ENCODE measurements around the gene SLK.

The SLK gene

GRCh38 chr10:104056619-104057273, 89.8 kb downstream of the SLK start:
- no peak for TF ChIP-seq CTCF (IDR thresholded peaks at IDR 0.05)
- H3K27me3 ChIP-seq: no peaks in the 10 kb centered on the region
- no peak overlapping the region for H3K27ac ChIP-seq
- no peaks in the 10 kb centered on the region for H3K4me1 ChIP-seq
- no peak for DNase-seq
- no peaks in the 10 kb centered on the region for H3K9me3 ChIP-seq
- H3K4me3 ChIP-seq: no peak overlapping the region
- intact Hi-C loops (cut with DNase I; ENCODE audit: low total_unique reads): no loop called here
- H3K36me3 ChIP-seq: no peaks in the 10 kb centered on the region

GRCh38 chr10:104057717-104058116, 90.8 kb downstream of the SLK start:
- no peak overlapping the region for H3K4me3 ChIP-seq
- TF ChIP-seq CTCF (IDR thresholded peaks at IDR 0.05): no peak
- no peak for DNase-seq
- no peaks in the 10 kb centered on the region for H3K4me1 ChIP-seq
- H3K27ac ChIP-seq: no peak overlapping the region
- no peaks in the 10 kb centered on the region for H3K36me3 ChIP-seq
- H3K27me3 ChIP-seq: no peaks in the 10 kb centered on the region
- no peaks in the 10 kb centered on the region for H3K9me3 ChIP-seq
- intact Hi-C loops (cut with DNase I; ENCODE audit: low total_unique reads): no loop called here

GRCh38 chr10:104059364-104059763, 92.4 kb downstream of the SLK start:
- H3K27me3 ChIP-seq: no peaks in the 10 kb centered on the region

GRCh38 chr10:104061196-104061595, 94.3 kb downstream of the SLK start:
- TF ChIP-seq CTCF (IDR thresholded peaks at IDR 0.05): no peak
- intact Hi-C loops (cut with DNase I; ENCODE audit: low total_unique reads): no loop called here
- no peak for DNase-seq

More at GRCh38 chr10:104059364-104059763, 92.4 kb downstream of the SLK start:
- Histone ChIP-seq H3K4me3 (no peak overlapping the region), H3K36me3 (no peaks in the 10 kb centered on the region), H3K9me3 (no peaks in the 10 kb centered on the region), H3K4me1 (no peaks in the 10 kb centered on the region), H3K27ac (no peak overlapping the region)
- TF ChIP-seq CTCF (IDR thresholded peaks at IDR 0.05): no peak
- intact Hi-C loops (cut with DNase I; ENCODE audit: low total_unique reads): no loop called here
- no peak for DNase-seq

GRCh38 chr10:104065748-104066147, 98.8 kb downstream of the SLK start:
- DNase-seq: no peak
- Histone ChIP-seq H3K27me3 (peaks cover 0 to 4% of the 10 kb centered on the region in 2 donors), H3K27ac (no peak overlapping the region), H3K4me1 (no peaks in the 10 kb centered on the region), H3K4me3 (no peak overlapping the region), H3K9me3 (no peaks in the 10 kb centered on the region), H3K36me3 (no peaks in the 10 kb centered on the region)
- intact Hi-C loops (cut with DNase I; ENCODE audit: low total_unique reads): no loop called here
- no peak for TF ChIP-seq CTCF (IDR thresholded peaks at IDR 0.05)

More at GRCh38 chr10:104061196-104061595, 94.3 kb downstream of the SLK start:
- Histone ChIP-seq H3K27me3 (peaks cover 0 to 4% of the 10 kb centered on the region in 2 donors), H3K4me1 (no peaks in the 10 kb centered on the region), H3K27ac (no peak overlapping the region), H3K4me3 (no peak overlapping the region), H3K9me3 (no peaks in the 10 kb centered on the region), H3K36me3 (no peaks in the 10 kb centered on the region)

GRCh38 chr10:104066945-104067344, 100.0 kb downstream of the SLK start:
- intact Hi-C loops (cut with DNase I; ENCODE audit: low total_unique reads): no loop called here
- Histone ChIP-seq H3K36me3 (no peaks in the 10 kb centered on the region), H3K4me3 (no peak overlapping the region), H3K27ac (no peak overlapping the region), H3K4me1 (no peaks in the 10 kb centered on the region), H3K27me3 (peaks cover 0 to 4% of the 10 kb centered on the region in 2 donors), H3K9me3 (no peaks in the 10 kb centered on the region)
- DNase-seq: no peak
- TF ChIP-seq CTCF (IDR thresholded peaks at IDR 0.05): no peak
